Measurements from ENCODE around the gene CAPN13.

The CAPN13 gene

GRCh38 chr2:30721668-30722647, 85.3 kb downstream of the CAPN13 start:
- no peak for DNase-seq

GRCh38 chr2:30721241-30721640, 86.0 kb downstream of the CAPN13 start:
- DNase-seq: no peak

- DNase-seq: no peak
These were observed 90.1 kb downstream of the CAPN13 start for GRCh38 chr2:30717081-30717650.

GRCh38 chr2:30716123-30716900, 90.9 kb downstream of the CAPN13 start:
- no peak for DNase-seq

GRCh38 chr2:30714811-30715709, 92.2 kb downstream of the CAPN13 start:
- DNase-seq: no peak

GRCh38 chr2:30713698-30714097, 93.5 kb downstream of the CAPN13 start:
- DNase-seq: no peak

GRCh38 chr2:30711646-30712085, 95.6 kb downstream of the CAPN13 start:
- DNase-seq: peak; percentile 82

- no peak for DNase-seq
These were observed 96.8 kb downstream of the CAPN13 start for GRCh38 chr2:30710461-30710860.

GRCh38 chr2:30710016-30710415, 97.2 kb downstream of the CAPN13 start:
- no peak for DNase-seq

GRCh38 chr2:30709516-30709915, 97.7 kb downstream of the CAPN13 start:
- DNase-seq: no peak

GRCh38 chr2:30708491-30709290, 98.6 kb downstream of the CAPN13 start:
- no peak for DNase-seq

- no peak for DNase-seq
These were observed 99.8 kb downstream of the CAPN13 start for GRCh38 chr2:30707304-30707903.

GRCh38 chr2:30706534-30707303, 100.5 kb downstream of the CAPN13 start:
- DNase-seq: peak; percentile 52

GRCh38 chr2:30705711-30706533, 101.3 kb downstream of the CAPN13 start:
- no peak for DNase-seq

- DNase-seq: no peak
These were observed 102.2 kb downstream of the CAPN13 start for GRCh38 chr2:30705056-30705455.

GRCh38 chr2:30704309-30705020, 102.8 kb downstream of the CAPN13 start:
- no peak for DNase-seq

- no peak for DNase-seq
These were observed 104.6 kb downstream of the CAPN13 start for GRCh38 chr2:30702694-30703093.

GRCh38 chr2:30701782-30702181, 105.5 kb downstream of the CAPN13 start:
- no peak for DNase-seq
